Hepatocyte (in vitro differentiated cells): ENCODE measurements around the gene KCNQ1.

ENCODE experiments used
- CTCF ChIP-seq: fragments of 200-600 bp; sonication (generic); IDR thresholded peaks from 2 replicates; pipeline ENCODE4 v1.5.1; 2016; ENCODE audit warnings: antibody characterized with exemption, mild to moderate bottlenecking; ENCODE audit not compliant: poor library complexity
- EZH2 ChIP-seq: fragments of 200-600 bp; sonication (generic); IDR thresholded peaks from 2 replicates; pipeline ENCODE4 v1.6.1; 2016; ENCODE audit warnings: antibody characterized with exemption, mild to moderate bottlenecking, borderline replicate concordance
- EZH2phosphoT487 ChIP-seq: fragments of 200-600 bp; sonication (generic); IDR thresholded peaks from one replicate; pipeline ENCODE4 v1.6.1; 2018; ENCODE audit warnings: antibody characterized with exemption, mild to moderate bottlenecking, low read depth, moderate library complexity; ENCODE audit not compliant: unreplicated experiment, severe bottlenecking

GRCh38 chr11:2765491-2765890 is 320.7 kb downstream of the KCNQ1 start:
- TF ChIP-seq CTCF (no peak), EZH2phosphoT487 (no peak), EZH2 (no peak)
